DMS114 treated with DMSO at 0.1 percent for 48 hours (cell line): ENCODE data around the gene PLPPR3.

Experiments used
- DNase-seq: peaks from one replicate; lab custom pipeline; 2025; ENCODE audit not compliant: unreplicated experiment; lab: John Stamatoyannopoulos, UW

PLPPR3 gene

DNA sequence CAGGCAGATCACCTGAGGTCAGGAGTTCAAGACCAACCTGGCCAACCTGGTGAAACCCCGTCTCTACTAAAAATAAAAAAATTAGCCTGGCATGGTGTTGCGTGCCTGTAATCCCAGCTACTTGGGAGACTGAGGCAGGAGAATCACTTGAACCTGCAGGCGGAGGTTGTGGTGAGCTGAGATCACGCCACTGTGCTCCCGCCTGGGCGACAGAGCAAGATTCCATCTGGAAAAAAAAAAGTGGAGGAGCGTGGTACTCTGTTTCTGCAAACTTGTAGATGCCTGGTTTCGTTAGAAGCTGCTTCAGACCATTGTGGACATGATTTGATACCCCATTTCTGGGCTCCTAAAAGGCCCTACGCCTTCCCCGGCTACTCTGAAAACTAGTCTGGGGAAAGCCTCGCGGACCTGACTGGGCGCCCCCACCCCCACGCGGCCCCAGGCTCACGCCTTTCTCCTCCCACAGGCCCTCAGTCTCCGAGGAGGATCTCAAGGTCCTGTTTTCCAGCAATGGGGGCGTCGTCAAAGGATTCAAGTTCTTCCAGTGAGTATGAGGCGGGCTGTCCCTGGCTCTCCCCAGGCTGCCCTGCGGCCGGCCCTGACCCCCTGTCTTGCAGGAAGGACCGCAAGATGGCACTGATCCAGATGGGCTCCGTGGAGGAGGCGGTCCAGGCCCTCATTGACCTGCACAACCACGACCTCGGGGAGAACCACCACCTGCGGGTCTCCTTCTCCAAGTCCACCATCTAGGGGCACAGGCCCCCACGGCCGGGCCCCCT, 11.5 kb downstream of the PLPPR3 start:
- DNase-seq = no peak

DNA sequence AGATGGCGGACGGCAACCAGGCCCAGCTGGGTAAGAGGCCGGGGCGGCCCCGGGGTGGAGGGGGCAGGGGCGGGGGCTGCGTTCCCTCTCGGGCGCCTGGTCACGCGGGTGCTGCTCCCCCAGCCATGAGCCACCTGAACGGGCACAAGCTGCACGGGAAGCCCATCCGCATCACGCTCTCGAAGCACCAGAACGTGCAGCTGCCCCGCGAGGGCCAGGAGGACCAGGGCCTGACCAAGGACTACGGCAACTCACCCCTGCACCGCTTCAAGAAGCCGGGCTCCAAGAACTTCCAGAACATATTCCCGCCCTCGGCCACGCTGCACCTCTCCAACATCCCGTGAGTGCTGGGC, 13.4 kb downstream of the PLPPR3 start:
- no peak for DNase-seq

DNA sequence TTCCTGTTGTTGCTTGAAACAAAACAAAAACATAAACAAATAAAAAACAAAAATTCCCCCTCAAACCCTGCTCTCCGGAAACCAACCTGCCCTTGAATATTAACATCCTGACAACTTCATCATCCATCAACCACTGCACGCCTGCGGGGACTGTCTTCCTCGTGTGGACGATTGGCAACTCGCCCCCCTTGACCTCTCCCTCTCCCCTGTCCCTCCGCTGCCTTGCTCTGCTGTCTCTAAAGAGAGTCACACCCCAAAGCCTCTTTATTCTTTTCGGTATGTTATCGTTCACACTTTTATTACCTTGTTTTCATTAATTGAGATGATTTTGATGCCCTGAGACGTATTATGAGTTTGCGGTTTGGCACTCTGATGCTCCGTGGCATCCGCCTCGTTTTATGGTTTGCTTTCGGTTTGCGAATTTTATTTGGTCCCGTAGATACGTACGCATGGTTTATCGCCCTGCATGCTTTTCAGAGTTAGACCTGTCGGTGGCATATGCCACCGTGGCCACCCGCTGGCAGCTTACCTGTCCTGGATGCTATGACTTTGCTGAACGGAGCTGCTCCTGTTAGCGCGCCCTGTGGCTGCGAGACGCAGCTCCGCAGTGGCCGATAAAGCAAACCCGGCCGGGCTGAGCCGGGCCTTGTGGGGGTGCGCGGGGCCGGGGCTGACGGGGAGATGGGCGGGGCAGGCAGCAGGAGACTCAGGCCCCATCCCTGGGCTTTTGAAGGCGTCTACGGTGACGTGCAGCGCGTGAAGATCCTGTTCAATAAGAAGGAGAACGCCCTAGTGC, 13.9 kb downstream of the PLPPR3 start:
- DNase-seq = no peak

DNA sequence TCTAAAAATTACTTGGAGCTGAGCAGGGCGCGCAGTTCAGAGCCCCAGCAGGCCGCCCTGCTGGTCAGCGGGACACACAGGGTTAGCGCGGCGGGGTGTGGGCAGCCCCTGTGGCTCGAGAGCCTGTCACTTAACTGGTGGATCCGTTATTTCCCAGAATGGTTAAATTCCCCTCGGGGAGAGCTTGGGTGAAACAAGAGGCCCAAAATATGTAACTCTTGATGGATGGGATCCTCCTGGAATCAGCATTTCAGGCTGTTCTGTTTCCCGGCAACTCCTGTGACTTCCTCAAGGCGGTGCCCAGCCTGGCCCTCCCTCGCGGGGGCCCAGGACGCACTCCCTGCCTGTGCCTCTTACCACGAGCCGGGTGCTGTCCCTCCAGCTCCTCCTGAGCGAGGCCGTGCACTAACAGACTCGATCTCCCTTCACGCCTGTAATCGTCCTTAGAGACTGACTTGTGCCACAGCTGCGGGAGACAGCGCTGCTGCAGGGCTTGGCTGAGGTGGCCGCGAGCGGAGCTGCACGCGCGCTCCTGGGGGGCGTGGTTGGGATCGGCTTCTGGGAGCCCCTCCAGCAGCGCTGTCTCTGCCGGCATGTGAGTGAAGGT, 14.8 kb downstream of the PLPPR3 start:
- no peak for DNase-seq

DNA sequence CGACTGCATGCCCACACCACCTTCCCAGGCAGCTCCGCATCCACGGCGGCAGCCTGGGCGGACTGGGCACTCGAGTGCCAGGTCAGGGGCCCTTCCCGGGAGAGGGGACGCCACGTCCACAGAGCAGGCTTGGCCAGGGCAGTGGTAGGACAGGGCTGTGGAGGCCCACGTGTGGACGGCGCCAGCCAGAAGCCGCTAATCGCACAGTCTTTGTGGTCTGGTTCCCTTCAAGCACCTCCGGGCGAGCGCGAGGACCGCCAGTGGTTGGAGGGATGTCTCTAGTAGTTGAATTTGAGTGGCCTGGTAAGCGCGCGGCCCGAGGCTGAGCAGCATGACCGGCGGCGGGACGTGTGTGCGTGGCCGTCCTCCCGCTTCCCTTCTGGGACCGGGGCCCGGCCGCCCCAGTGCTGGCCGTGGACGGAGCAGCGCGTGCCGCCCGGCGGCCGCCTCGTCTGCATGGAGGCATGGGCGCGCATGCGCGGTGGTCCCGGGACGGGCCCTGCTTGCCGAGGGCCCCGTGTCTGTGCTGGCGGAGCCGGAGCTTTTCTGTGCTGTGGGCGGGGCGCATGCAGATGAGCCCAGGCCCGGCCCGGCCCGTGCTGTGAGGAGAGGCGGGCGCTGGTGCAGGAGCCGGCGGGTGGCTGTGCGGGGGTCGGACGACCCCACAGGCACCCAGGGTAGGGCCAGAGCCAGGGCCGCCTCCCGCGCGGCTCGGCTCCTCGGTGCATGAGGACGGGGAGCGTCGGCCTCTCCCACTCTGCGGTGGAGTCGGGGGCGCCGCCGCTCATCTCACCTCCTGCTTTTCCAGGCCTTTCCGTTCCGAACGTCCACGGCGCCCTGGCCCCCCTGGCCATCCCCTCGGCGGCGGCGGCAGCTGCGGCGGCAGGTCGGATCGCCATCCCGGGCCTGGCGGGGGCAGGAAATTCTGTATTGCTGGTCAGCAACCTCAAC, 15.9 kb downstream of the PLPPR3 start:
- DNase-seq = no peak

DNA sequence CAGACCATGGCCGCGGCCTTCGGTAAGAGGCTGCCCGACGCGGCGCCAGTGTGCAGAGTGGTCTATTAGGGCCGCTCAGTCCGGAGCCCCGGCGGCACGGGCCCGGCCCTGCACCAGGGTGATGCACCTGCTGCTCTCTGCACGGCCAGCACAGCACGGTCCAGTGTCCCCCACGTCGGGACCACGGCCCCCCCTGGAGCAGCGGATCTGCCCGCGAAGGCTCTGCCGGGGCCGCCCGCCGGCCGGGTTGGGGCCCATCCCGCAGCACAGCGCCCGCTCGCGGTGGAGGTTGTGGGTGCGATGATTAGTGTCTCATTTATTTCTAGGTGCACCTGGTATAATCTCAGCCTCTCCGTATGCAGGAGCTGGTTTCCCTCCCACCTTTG, 16.6 kb downstream of the PLPPR3 start:
- no peak for DNase-seq

DNA sequence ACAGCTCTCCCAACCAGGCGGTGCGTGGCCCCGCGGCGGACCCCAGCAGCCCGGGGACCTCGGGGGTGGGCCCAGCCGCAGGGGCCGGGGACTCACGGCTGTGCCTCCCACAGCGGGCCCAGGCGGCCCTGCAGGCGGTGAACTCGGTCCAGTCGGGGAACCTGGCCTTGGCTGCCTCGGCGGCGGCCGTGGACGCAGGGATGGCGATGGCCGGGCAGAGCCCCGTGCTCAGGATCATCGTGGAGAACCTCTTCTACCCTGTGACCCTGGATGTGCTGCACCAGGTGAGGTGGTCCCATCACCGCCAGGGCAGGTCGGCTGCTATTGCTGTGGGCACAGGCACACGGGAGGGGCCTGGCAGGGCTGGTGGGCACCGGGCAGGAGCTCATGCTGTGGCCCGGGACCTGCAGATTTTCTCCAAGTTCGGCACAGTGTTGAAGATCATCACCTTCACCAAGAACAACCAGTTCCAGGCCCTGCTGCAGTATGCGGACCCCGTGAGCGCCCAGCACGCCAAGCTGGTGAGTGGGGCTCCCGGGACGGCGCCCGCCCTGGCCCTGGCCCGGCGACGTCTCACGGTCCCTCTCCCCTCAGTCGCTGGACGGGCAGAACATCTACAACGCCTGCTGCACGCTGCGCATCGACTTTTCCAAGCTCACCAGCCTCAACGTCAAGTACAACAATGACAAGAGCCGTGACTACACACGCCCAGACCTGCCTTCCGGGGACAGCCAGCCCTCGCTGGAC, 17.2 kb downstream of the PLPPR3 start:
- DNase-seq = no peak

DNA sequence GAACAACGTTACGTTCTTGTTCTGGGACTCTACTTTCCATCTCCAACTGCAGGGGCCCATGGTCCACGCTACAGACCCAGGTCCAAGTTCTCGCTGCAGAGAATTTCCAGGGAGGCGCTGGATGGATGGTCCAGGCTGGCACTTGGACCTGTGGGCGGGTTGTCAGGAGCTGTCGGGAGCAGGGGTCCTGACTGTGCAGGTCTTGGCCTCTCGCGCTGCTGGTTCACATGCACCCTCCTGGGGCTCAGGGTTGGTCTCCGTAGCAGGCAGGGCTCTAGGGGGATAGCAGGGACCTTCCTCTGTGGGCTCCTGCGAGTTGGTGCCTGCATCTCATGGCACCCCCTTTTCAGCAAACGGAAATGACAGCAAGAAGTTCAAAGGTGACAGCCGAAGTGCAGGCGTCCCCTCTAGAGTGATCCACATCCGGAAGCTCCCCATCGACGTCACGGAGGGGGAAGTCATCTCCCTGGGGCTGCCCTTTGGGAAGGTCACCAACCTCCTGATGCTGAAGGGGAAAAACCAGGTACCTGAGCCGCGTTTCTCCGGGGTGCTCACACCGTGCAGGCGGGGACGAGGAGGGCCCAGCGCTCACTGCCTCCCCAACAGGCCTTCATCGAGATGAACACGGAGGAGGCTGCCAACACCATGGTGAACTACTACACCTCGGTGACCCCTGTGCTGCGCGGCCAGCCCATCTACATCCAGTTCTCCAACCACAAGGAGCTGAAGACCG, 17.9 kb downstream of the PLPPR3 start:
- no peak for DNase-seq

DNA sequence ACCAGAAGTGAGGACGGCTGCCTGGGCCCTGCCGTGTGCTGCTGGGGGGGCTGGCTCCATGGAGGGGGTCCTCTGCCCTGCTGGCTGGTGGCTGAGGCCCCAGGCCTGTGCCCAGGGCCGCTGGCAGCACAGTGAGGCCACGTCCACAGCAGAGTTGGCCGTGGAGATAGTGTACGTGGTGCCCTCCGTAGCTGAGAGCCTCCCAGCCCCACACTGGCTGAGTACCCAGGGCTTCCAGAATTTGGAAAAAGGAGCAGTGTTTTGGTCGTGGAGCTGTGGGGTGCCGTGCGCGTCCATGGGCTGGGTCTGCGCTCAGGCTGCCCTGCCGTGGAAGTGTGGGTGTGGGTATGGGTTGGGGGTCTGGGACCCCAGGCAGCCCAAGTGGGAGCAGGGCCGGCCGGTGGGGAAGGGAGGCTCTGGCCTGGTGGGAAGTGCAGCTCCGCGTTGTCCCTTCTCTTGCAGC, 18.6 kb downstream of the PLPPR3 start:
- no peak for DNase-seq

DNA sequence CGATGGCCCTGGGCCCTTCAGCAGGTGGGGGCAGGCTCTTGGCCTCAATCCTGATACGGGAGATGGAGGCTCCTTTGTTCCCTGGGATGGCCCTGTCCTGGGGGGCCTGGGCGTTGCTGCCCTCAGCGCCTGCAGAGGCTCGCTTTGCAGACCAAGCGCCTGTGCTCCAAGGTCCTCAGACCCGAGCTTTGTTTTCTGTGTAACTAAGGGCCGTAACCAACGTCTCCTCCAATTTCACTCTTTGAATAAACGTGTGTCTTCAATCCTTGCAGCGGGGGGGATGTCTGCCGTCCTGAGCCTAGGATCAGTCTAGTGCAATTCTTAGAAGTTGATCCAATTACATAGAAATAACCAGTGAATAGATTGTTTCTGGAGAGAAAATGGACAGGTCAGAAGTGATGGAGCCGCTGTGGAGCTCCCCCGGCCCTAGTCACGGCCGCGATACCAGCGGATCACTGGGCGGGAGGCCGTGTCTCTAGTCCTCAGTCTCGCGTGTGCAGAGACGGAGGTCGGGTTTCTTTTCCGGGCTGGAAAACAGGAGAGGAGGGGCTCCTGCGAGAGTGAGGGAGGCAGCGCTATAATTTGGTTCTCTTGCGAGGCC, 19.2 kb downstream of the PLPPR3 start:
- DNase-seq = no peak

DNA sequence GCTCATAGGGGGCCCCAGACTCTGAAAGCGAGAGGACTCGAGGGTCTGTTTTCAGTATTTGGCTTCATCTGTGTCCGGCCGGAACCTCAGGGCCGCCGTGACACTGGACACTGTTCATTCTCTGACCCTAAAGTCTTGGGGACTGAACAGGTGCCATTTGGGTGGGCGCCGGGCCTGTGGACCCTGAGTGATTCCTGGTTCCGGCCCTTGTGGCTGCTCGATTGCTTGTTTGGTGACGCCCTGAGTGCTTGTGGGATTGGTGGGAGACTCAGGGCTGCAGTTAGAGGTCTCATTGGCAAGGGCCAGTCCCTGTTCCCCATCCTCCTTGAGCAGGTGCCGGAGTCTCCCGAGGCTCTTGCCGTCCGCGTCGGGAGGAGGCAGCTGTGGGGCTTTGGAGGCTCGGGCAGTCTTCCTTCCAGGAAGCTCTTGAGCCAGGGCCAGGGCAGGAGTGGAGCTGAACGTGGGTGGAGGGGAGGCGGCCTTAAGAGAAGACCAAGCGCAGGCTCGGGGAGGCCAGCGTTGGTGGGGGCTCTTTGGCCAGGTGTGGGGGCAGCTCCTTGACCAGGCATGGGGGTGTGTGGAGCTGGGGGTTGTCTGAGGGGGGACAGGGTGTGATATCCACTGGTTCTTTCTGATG, 19.8 kb downstream of the PLPPR3 start:
- DNase-seq = no peak

DNA sequence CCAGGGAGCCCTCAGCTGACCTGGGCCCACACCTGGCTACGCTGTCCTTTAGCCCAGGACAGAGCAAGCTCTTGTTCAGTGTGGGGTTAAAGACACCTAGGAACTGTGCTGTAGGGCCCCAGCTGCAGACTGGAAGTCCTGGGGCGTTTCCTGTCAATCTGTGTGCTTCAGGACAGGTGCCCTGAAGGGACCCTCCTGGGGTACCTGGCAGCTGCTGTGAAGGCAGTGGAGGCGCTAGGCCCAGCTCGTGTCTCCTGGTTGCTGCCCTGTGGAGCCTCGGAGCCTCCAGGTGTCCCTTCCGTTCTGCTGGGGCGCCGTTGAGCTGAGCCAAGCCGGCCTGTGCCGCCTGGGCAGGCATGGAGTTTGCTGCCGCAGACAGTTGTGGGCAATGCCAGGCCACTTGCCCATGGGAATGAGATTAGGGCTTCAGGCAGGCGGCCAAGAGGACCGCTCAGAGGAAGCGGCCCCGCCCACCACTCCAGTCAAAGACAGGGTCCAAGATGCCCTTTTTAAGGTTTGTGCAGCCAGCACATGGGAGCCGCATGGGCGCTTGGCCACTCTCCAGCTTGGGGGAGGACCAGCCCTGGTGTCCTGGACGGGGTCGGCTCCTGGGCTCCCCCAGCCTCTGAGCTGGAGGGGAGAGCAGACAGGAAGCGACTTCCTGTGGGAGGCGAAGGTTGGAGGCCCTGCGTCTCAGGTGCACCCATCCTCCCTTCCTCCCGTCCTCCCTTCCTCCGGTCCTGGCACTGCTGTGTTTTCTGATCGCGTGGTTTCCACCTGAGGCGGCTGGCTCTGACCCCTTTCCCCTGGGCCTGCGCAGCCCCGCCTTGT, 20.5 kb downstream of the PLPPR3 start:
- no peak for DNase-seq

DNA sequence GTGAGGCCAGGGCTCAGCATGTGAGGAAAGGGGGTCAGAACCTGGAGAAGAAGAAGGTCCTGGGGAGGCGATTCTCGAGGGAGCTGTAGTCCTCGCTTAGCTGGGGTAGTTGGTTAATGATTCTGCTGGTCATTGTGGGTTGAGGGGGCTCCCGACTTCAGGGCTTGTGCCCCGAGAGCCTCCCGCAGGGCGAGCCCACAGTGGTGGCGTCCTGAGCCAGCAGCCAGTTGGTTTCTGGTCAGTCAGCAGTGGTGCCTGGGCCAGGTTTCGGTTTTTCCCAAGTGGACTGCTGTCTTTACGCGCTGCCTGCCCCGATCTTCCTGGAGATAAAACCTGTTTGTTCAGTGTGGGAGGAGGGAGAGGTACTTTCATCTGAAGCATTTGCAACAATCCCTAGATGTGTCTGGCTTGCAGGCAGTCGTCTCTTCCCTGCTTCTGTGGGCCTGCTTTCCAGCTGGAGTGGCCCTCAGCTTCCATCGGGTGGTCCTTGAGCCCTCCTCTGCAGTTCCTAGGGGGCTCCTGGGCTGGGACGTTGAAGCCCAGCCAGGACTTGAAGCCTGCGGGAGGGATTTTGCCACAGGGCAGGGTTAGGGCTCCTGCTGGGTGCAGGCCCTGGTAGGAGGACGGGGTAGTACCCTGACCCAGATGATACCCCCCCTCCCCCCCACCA, 21.3 kb downstream of the PLPPR3 start:
- no peak for DNase-seq

DNA sequence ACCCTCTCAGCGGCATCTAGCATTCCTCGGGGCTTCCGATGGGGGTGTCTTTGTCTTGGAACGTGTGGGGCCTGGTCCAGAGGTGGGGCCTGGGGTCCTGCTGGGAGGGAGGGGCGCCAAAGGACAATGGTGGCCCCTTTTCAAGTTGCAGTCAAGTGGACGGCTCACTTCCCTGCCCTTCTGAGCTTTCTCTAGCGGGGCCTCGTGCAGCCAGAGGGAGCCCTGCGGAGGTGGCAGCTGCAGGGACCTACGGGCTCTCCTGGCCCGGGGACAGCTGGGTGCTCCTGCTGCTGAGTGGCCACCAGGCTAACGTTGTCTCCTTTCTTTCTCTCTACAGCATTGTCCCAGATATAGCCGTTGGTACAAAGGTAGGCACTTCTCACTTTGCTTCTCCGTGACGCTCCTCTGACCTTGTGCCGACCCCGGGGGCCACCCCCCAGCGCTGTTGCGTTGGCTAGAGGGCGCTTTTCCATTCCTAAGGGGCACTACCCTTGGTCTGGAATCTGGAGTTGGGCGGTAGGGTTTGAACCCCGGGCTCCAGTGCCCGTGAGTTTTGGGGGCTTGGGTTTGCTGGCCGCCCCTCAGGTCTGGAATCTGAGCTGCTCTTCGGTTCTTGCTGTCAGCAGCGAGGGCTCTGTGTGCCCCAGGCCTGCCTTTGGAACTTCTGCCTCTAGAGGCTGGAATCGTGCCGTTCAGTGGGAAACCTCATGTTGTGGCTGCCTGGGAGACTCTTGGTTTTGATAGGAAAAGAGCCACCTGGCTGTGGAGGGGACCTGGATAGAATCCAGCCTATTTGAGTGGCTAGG, 22.5 kb downstream of the PLPPR3 start:
- DNase-seq = peak; percentile 5

DNA sequence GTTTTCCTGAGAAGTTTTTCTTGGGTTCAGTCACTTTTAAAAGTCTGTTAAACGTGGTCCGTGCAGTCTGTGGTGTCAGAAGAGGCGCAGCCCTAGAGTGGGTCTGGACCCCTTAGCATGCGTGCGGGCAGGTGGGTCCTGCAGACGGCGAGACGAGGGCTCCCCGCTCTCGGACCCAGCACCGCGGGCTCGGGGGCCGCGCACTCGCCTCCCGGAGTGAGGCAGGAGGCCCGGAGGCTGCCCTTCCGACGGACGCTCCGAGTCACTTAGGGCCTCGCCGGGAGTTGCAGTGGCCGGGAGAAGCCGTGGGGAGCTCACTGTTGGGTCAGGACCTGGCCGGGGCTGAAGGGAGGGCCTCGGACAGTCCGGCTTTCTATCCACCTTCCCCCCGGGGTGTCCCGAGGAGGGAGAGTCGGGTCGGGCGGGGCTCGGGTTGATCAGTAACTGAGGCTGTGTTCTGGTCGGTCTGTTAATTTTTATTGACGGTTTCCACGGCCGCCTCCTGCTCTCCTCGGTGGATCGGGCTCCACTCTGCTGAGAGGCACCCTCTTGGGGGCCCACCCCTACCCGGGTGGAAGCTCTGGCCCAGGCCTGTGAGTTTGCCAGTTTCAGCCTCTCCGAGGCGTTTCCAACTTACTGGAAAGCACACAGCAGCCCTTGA, 23.2 kb downstream of the PLPPR3 start:
- DNase-seq = no peak
